ENCODE data around the gene SLC25A11. TPM values are rescaled to one million over a fixed set of nuclear protein-coding genes. Genes with fewer than 3 reads are reported as not detected.

Gene SLC25A11
- total RNA-seq, 2 donors from 2014 or later: 73.1 to 116 TPM

GRCh38 chr17:4893721-4894560, 45.9 kb downstream of the SLC25A11 start:
- H3K9ac ChIP-seq (ENCODE audit: low read depth in 2 of 2, low read length in 2 of 2): no peak overlapping the region
- no peak overlapping the region for H3K27ac ChIP-seq
- TF ChIP-seq CTCF (IDR thresholded peaks at IDR 0.05): no peak
- intact Hi-C loops (cut with DNase I): no loop called here
- H3K36me3 ChIP-seq: peaks cover 39% of the 10 kb centered on the region
- no peaks in the 10 kb centered on the region for H3K27me3 ChIP-seq
- H3K4me3 ChIP-seq: no peak overlapping the region
- peaks cover 5% of the 10 kb centered on the region for H3K4me1 ChIP-seq
- no peaks in the 10 kb centered on the region for H3K9me3 ChIP-seq
- DNase-seq: no peak

GRCh38 chr17:4893272-4893671, 46.6 kb downstream of the SLC25A11 start:
- no peaks in the 10 kb centered on the region for H3K4me1 ChIP-seq
- DNase-seq: no peak
- H3K36me3 ChIP-seq: peaks cover 39% of the 10 kb centered on the region
- no peak for TF ChIP-seq CTCF (IDR thresholded peaks at IDR 0.05)
- no peaks in the 10 kb centered on the region for H3K27me3 ChIP-seq
- no peak overlapping the region for H3K9ac ChIP-seq (ENCODE audit: low read depth in 2 of 2, low read length in 2 of 2)
- no peak overlapping the region for H3K4me3 ChIP-seq
- H3K27ac ChIP-seq: no peak overlapping the region
- H3K9me3 ChIP-seq: no peaks in the 10 kb centered on the region
- intact Hi-C loops (cut with DNase I): no loop called here

GRCh38 chr17:4892499-4893221, 47.2 kb downstream of the SLC25A11 start:
- peaks cover 39% of the 10 kb centered on the region for H3K36me3 ChIP-seq
- H3K4me1 ChIP-seq: no peaks in the 10 kb centered on the region
- H3K27ac ChIP-seq: no peak overlapping the region
- no peak overlapping the region for H3K4me3 ChIP-seq
- no peak for DNase-seq
- no peak for TF ChIP-seq CTCF (IDR thresholded peaks at IDR 0.05)
- H3K27me3 ChIP-seq: no peaks in the 10 kb centered on the region
- intact Hi-C loops (cut with DNase I): no loop called here
- H3K9me3 ChIP-seq: no peaks in the 10 kb centered on the region
- no peak overlapping the region for H3K9ac ChIP-seq (ENCODE audit: low read depth in 2 of 2, low read length in 2 of 2)

GRCh38 chr17:4891411-4892410, 48.1 kb downstream of the SLC25A11 start:
- no peak for TF ChIP-seq CTCF (IDR thresholded peaks at IDR 0.05)
- intact Hi-C loops (cut with DNase I): no loop called here

GRCh38 chr17:4887581-4887980, 52.3 kb downstream of the SLC25A11 start:
- no peaks in the 10 kb centered on the region for H3K4me1 ChIP-seq
- no peak for TF ChIP-seq CTCF (IDR thresholded peaks at IDR 0.05)
- H3K27ac ChIP-seq: no peak overlapping the region
- no peaks in the 10 kb centered on the region for H3K27me3 ChIP-seq
- intact Hi-C loops (cut with DNase I): loop anchor here (5.0 to 10.0 kb wide), 2 partner anchors 155 to 183 kb away; partner anchors contain the start of genes MED11 and PELP1
- no peaks in the 10 kb centered on the region for H3K9me3 ChIP-seq
- H3K4me3 ChIP-seq: no peak overlapping the region
- no peak overlapping the region for H3K9ac ChIP-seq (ENCODE audit: low read depth in 2 of 2, low read length in 2 of 2)
- DNase-seq: no peak
- peaks cover 45% of the 10 kb centered on the region for H3K36me3 ChIP-seq

More at GRCh38 chr17:4891411-4892410, 48.1 kb downstream of the SLC25A11 start:
- no peaks in the 10 kb centered on the region for H3K4me1 ChIP-seq
- H3K27me3 ChIP-seq: no peaks in the 10 kb centered on the region
- no peak overlapping the region for H3K27ac ChIP-seq
- DNase-seq: no peak
- peaks cover 40% of the 10 kb centered on the region for H3K36me3 ChIP-seq
- no peak overlapping the region for H3K9ac ChIP-seq (ENCODE audit: low read depth in 2 of 2, low read length in 2 of 2)
- no peaks in the 10 kb centered on the region for H3K9me3 ChIP-seq
- no peak overlapping the region for H3K4me3 ChIP-seq
